Osteoblast (primary cell): ENCODE measurements around the gene CACNA2D1. TPM values are rescaled to one million over a fixed set of nuclear protein-coding genes. Genes with fewer than 3 reads are reported as not detected.

Experiments used
- DNase-seq: peaks from one replicate; pipeline ENCODE4 v3.0.0; 2011; ENCODE audit warnings: low spot score, mixed read lengths; ENCODE audit not compliant: insufficient read length; ENCODE audit errors: missing footprints
- H2AFZ ChIP-seq: 2 replicates; pipeline ENCODE4 v1.6.0; 2011; ENCODE audit warnings: mild to moderate bottlenecking, low read length
- H3K27ac ChIP-seq: 2 replicates; pipeline ENCODE4 v1.5.1; 2011; ENCODE audit warnings: mild to moderate bottlenecking, low read depth, low read length, moderate library complexity
- H3K27me3 ChIP-seq: 2 replicates; pipeline ENCODE4 v1.6.0; 2012; ENCODE audit warnings: mild to moderate bottlenecking, control low read depth, inconsistent platforms, low read length, moderate library complexity; ENCODE audit not compliant: insufficient read depth
- H3K36me3 ChIP-seq: 2 replicates; pipeline ENCODE4 v1.5.1; 2011; ENCODE audit warnings: mild to moderate bottlenecking, low read length, control low read depth, moderate library complexity; ENCODE audit not compliant: insufficient read depth
- H3K4me1 ChIP-seq: 2 replicates; pipeline ENCODE4 v1.5.1; 2011; ENCODE audit warnings: mild to moderate bottlenecking, low read length, control low read depth, moderate library complexity; ENCODE audit not compliant: insufficient read depth
- H3K4me2 ChIP-seq: 2 replicates; pipeline ENCODE4 v1.6.0; 2011; ENCODE audit warnings: mild to moderate bottlenecking, low read length; ENCODE audit not compliant: insufficient read depth
- H3K4me3 ChIP-seq: fragments of 200-600 bp; sonication (generic); 3 replicates; pipeline ENCODE4 v1.5.1; 2012; ENCODE audit warnings: mild to moderate bottlenecking, low read length, inconsistent platforms; ENCODE audit not compliant: insufficient read depth
- H3K79me2 ChIP-seq: 2 replicates; pipeline ENCODE4 v1.6.0; 2012; ENCODE audit warnings: mild to moderate bottlenecking, low read length, control low read depth, inconsistent platforms; ENCODE audit not compliant: insufficient read depth
- H3K9me3 ChIP-seq: 2 replicates; pipeline ENCODE4 v1.5.1; 2011; ENCODE audit warnings: low read depth, low read length, control low read depth
- H4K20me1 ChIP-seq: 2 replicates; pipeline ENCODE4 v1.6.0; 2012; ENCODE audit warnings: mild to moderate bottlenecking, low read length, control low read depth; ENCODE audit not compliant: insufficient read depth
- total RNA-seq: library from RNA; depleted of rRNA; stranded (reverse); fragments of >200 nt; gene quantifications from 2 replicates; pipeline ENCODE4 v1.2.3, GENCODE V29; 2012
- TF ChIP-seq, protein P1 (sequence below): IDR thresholded peaks from 2 replicates; pipeline ENCODE4 v1.5.1; 2011; ENCODE audit warnings: mild to moderate bottlenecking, low read depth, low read length, moderate library complexity; ENCODE audit errors: extremely low read depth

Gene CACNA2D1
- total RNA-seq, 1 donor, result 145 TPM

DNA sequence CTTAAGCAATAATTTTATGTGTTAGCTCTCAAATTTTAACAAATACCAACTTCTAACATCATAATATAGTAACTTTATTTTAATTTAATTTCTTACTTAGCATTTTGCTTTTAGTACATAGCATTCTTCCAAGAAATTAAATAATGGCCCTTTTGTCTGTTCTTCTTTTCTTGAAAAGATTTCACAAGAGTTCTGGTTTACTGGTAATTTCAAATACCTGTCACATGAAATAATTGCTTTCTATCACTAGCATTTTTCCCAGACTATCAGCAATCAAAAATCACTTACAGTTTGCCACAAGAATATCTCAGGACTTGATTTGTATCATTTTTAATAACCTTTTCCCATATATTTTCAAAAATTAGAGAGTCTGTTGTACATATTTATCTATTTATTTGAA lies 193.0 kb downstream of the CACNA2D1 start:
- H3K27me3 ChIP-seq, result no peaks in the 10 kb centered on the region
- no peak for DNase-seq
- H3K4me3 ChIP-seq, result no peak overlapping the region
- no peak overlapping the region for H3K27ac ChIP-seq
- H3K9me3 ChIP-seq, result no peaks in the 10 kb centered on the region
- peaks cover 20% of the 10 kb centered on the region for H3K4me1 ChIP-seq
- no peaks in the 10 kb centered on the region for H3K36me3 ChIP-seq
- peaks cover 17% of the 10 kb centered on the region for H3K79me2 ChIP-seq
- H2AFZ ChIP-seq, result no peak overlapping the region
- H4K20me1 ChIP-seq, result peaks cover 8% of the 10 kb centered on the region
- no peak overlapping the region for H3K4me2 ChIP-seq
- TF ChIP-seq, protein P1, sequence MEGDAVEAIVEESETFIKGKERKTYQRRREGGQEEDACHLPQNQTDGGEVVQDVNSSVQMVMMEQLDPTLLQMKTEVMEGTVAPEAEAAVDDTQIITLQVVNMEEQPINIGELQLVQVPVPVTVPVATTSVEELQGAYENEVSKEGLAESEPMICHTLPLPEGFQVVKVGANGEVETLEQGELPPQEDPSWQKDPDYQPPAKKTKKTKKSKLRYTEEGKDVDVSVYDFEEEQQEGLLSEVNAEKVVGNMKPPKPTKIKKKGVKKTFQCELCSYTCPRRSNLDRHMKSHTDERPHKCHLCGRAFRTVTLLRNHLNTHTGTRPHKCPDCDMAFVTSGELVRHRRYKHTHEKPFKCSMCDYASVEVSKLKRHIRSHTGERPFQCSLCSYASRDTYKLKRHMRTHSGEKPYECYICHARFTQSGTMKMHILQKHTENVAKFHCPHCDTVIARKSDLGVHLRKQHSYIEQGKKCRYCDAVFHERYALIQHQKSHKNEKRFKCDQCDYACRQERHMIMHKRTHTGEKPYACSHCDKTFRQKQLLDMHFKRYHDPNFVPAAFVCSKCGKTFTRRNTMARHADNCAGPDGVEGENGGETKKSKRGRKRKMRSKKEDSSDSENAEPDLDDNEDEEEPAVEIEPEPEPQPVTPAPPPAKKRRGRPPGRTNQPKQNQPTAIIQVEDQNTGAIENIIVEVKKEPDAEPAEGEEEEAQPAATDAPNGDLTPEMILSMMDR, result no peak

DNA sequence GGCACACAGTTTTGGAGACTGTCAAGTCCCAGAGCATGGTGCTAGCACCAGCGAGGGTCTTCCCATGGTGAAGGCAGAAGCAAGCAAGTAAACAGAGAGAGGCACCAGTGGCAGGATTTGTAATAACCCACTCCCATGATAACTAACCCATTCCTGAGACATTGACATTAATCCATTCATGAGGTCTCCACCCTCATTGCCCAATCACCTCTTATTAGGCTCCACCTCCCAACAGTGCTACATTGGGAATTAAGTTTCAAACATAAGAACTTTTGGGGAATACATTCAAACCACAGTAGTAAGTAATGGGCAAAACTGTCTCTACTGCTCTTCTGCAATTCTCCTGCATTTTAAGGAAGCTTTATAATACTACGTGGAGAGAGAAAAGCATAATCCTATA lies 193.6 kb downstream of the CACNA2D1 start:
- no peaks in the 10 kb centered on the region for H3K36me3 ChIP-seq
- no peak overlapping the region for H3K27ac ChIP-seq
- H3K9me3 ChIP-seq, result no peaks in the 10 kb centered on the region
- no peak overlapping the region for H3K4me3 ChIP-seq
- no peak overlapping the region for H2AFZ ChIP-seq
- TF ChIP-seq, protein P1, result no peak
- H3K4me2 ChIP-seq, result no peak overlapping the region
- peaks cover 18% of the 10 kb centered on the region for H3K79me2 ChIP-seq
- H3K27me3 ChIP-seq, result no peaks in the 10 kb centered on the region
- H4K20me1 ChIP-seq, result peaks cover 9% of the 10 kb centered on the region
- DNase-seq, result no peak
- peaks cover 20% of the 10 kb centered on the region for H3K4me1 ChIP-seq

DNA sequence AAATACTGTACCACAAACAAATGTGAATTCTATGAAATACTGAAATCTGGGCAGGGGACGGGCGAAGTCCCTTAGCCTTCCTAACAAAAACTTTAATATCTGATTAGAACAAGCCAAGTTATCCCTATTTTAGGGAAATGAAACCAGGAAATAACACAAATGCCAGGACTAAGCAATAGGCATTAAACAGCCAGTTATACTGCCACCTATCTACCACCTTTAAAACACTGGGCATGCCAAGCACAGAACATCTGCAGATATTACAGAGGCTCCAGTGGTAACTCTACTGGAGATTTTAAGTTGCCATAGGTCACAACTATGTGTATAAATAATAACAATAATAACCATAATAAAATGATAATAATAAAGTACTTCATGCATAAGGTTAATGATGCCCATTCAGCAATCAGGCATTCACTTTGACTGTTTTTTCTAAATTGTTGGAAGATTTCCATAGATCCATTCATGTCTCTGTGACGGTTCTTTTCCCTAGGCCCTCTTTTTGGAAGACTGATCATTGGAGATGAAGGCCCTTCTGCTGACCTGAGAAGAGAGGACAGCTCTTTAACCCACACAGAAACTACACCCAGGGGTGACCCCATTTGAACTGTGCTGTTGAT lies 195.7 kb downstream of the CACNA2D1 start:
- H3K36me3 ChIP-seq, result no peaks in the 10 kb centered on the region
- H4K20me1 ChIP-seq, result peaks cover 11% of the 10 kb centered on the region
- H3K4me1 ChIP-seq, result peaks cover 20% of the 10 kb centered on the region
- H3K79me2 ChIP-seq, result peaks cover 17% of the 10 kb centered on the region
- no peaks in the 10 kb centered on the region for H3K27me3 ChIP-seq
- H3K9me3 ChIP-seq, result no peaks in the 10 kb centered on the region
- H3K27ac ChIP-seq, result no peak overlapping the region
- peak; percentile 2 for DNase-seq
- H3K4me3 ChIP-seq, result no peak overlapping the region
- H2AFZ ChIP-seq, result no peak overlapping the region
- H3K4me2 ChIP-seq, result peak overlapping the region; percentile 15
- TF ChIP-seq, protein P1, result peak; percentile 64

DNA sequence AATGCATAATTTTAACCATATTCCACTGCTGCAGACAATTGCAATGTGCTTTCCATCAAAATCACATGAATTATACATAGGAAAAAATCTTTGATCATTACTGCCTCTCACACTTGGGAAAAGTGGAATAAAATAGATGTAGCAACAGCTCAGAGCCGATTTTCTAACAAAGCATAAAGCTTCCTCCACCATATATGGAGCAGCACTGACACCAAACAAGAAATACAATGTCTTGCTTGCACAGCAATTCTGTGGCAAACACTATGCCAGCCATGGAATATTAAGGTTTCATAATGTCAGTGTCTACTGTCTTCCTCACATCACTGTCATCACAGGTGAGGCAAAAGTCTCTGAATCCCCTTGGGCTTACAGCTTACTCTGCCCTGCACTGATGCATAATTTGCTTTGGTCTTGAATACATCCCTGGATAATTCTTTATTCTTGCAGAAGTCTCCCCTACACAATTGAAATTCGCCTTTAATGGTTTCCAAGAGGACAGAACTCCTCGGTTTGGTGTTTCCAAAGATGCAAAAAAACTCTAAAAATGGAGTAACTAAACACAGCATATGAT lies 198.5 kb downstream of the CACNA2D1 start:
- Histone ChIP-seq H3K9me3 (no peaks in the 10 kb centered on the region), H3K79me2 (peaks cover 19% of the 10 kb centered on the region)

More for the DNA sequence above, 198.5 kb downstream of the CACNA2D1 start:
- no peak overlapping the region for H2AFZ ChIP-seq
- no peaks in the 10 kb centered on the region for H3K36me3 ChIP-seq
- TF ChIP-seq, protein P1, result no peak
- H3K4me2 ChIP-seq, result no peak overlapping the region
- peaks cover 9% of the 10 kb centered on the region for H4K20me1 ChIP-seq
- H3K4me3 ChIP-seq, result no peak overlapping the region
- H3K27ac ChIP-seq, result no peak overlapping the region
- H3K4me1 ChIP-seq, result peaks cover 20% of the 10 kb centered on the region
- no peak for DNase-seq
- no peaks in the 10 kb centered on the region for H3K27me3 ChIP-seq
